H1 (cell line): ENCODE results near the gene RSPO3. TPM values are rescaled to one million over a fixed set of nuclear protein-coding genes. Genes with fewer than 3 reads are reported as not detected.

Experiments
- CTCF ChIA-PET: fragments of 300-600 bp; sonication (Branson Sonifier 250); formaldehyde crosslinking; loops from one replicate; lab custom pipeline; 2021; ENCODE audit not compliant: partially characterized antibody; lab: Charles Lee
- POLR2A ChIA-PET: fragments of 300-600 bp; sonication (Branson Sonifier 250); formaldehyde crosslinking; loops from one replicate; lab custom pipeline; 2021; ENCODE audit warnings: inconsistent platforms; ENCODE audit not compliant: partially characterized antibody; lab: Charles Lee
- DNase-seq, 2 experiments: peaks; one replicate each; pipeline versions ENCODE4 v3.0.0 to v3.0.0-alpha.2; 2010 to 2022; ENCODE audit warnings: low spot score in 2 of 2, low read depth in 1 of 2, mixed read lengths in 1 of 2
- FAIRE-seq: peaks from 2 replicates; lab custom pipeline; 2011; peaks lifted over from hg19 to GRCh38; lab: Jason Lieb, UNC
- H2AFZ ChIP-seq: 2 replicates; pipeline ENCODE4 v1.8.1; 2012; ENCODE audit warnings: low read length, inconsistent platforms
- H2AK5ac ChIP-seq: 2 replicates; pipeline ENCODE4 v1.6.1; 2013; ENCODE audit warnings: low read depth, low read length
- H2BK120ac ChIP-seq: replicated peaks from 2 replicates; pipeline ENCODE3; 2013; ENCODE audit warnings: low read depth, low read length, inconsistent platforms
- H2BK12ac ChIP-seq: 2 replicates; pipeline ENCODE4 v1.6.1; 2013; ENCODE audit warnings: low read depth, low read length
- H2BK15ac ChIP-seq: 2 replicates; pipeline ENCODE4 v1.6.1; 2013; ENCODE audit warnings: low read length
- H2BK20ac ChIP-seq: 2 replicates; pipeline ENCODE4 v1.6.1; 2013; ENCODE audit warnings: low read length
- H2BK5ac ChIP-seq: 2 replicates; pipeline ENCODE4 v1.6.1; 2013; ENCODE audit warnings: low read depth, low read length
- H3K14ac ChIP-seq: 2 replicates; pipeline ENCODE4 v1.6.1; 2013; ENCODE audit warnings: inconsistent platforms; ENCODE audit not compliant: insufficient read length
- H3K18ac ChIP-seq: 2 replicates; pipeline ENCODE4 v1.6.1; 2013; ENCODE audit warnings: low read length; ENCODE audit errors: extremely low read depth
- H3K23ac ChIP-seq: 2 replicates; pipeline ENCODE4 v1.6.1; 2013; ENCODE audit warnings: inconsistent platforms; ENCODE audit not compliant: insufficient read length
- H3K23me2 ChIP-seq: 2 replicates; pipeline ENCODE4 v1.6.1; 2013; ENCODE audit warnings: low read depth, low read length
- H3K27ac ChIP-seq: 2 replicates; pipeline ENCODE4 v1.6.1; 2011; ENCODE audit warnings: low read depth, low read length, inconsistent platforms
- H3K27me3 ChIP-seq, 4 experiments: replicated peaks in 1 of 4; 1 replicate in 1 of 4; 2 replicates in 3 of 4; pipeline versions ENCODE4 v1.6.1 to v1.8.1; 2011 to 2013; ENCODE audit warnings: low read length in 3 of 4, mild to moderate bottlenecking in 3 of 4, inconsistent platforms in 2 of 4, mixed read lengths in 2 of 4, moderate library complexity in 1 of 4; ENCODE audit not compliant: control insufficient read depth in 3 of 4, insufficient read depth in 3 of 4; ENCODE audit errors: extremely low read depth in 1 of 4
- H3K36me3 ChIP-seq, 4 experiments: 2 replicates each; pipeline versions ENCODE4 v1.6.1 to v1.8.1; 2011 to 2013; ENCODE audit warnings: mild to moderate bottlenecking in 4 of 4, low read length in 3 of 4, moderate library complexity in 2 of 4, control low read depth in 1 of 4, inconsistent platforms in 1 of 4; ENCODE audit not compliant: insufficient read depth in 4 of 4, control insufficient read depth in 2 of 4
- H3K4ac ChIP-seq: replicated peaks from 2 replicates; pipeline ENCODE3; 2013; ENCODE audit warnings: low read length, low read depth, mixed read lengths, inconsistent platforms; ENCODE audit not compliant: insufficient read length
- H3K4me1 ChIP-seq, 4 experiments: replicated peaks in 1 of 4; 1 replicate in 1 of 4; 2 replicates in 3 of 4; pipeline versions ENCODE4 v1.6.1 to v1.8.1; 2011 to 2013; ENCODE audit warnings: low read length in 3 of 4, inconsistent platforms in 2 of 4, mixed read lengths in 1 of 4; ENCODE audit not compliant: insufficient read depth in 4 of 4, control insufficient read depth in 3 of 4
- H3K4me2 ChIP-seq, 2 experiments: 2 replicates each; pipeline versions ENCODE4 v1.6.1 to v1.8.1; 2011 to 2013; ENCODE audit warnings: low read depth in 2 of 2, low read length in 2 of 2, control low read depth in 1 of 2, inconsistent platforms in 1 of 2, mild to moderate bottlenecking in 1 of 2; ENCODE audit not compliant: insufficient read depth in 1 of 2
- H3K4me3 ChIP-seq, 4 experiments: fragments of 200-600, 300-600 bp in 1 of 4; sonication (generic), shearing (Covaris generic), sonication (Bioruptor Twin) in 1 of 4; 2 replicates each; pipeline versions ENCODE4 v1.5.1 to v1.8.1; 2011 to 2016; ENCODE audit warnings: low read length in 4 of 4, low read depth in 3 of 4, control low read depth in 2 of 4, inconsistent platforms in 2 of 4, mild to moderate bottlenecking in 2 of 4, mixed read lengths in 1 of 4, moderate library complexity in 1 of 4; ENCODE audit not compliant: insufficient read depth in 2 of 4; ENCODE audit errors: extremely low read depth in 1 of 4
- H3K56ac ChIP-seq: replicated peaks from 2 replicates; pipeline ENCODE3; 2013; ENCODE audit warnings: low read depth, mild to moderate bottlenecking, mixed read lengths, low read length, inconsistent platforms; ENCODE audit not compliant: insufficient read length
- H3K79me1 ChIP-seq: 2 replicates; pipeline ENCODE4 v1.6.1; 2013; ENCODE audit warnings: low read depth, low read length, control low read depth
- H3K79me2 ChIP-seq, 2 experiments: 2 replicates each; pipeline versions ENCODE4 v1.6.1 to v1.8.1; 2012 to 2013; ENCODE audit warnings: low read length in 2 of 2, mild to moderate bottlenecking in 2 of 2, inconsistent platforms in 1 of 2; ENCODE audit not compliant: insufficient read depth in 2 of 2, control insufficient read depth in 1 of 2
- H3K9ac ChIP-seq, 4 experiments: replicated peaks in 1 of 4; 1 replicate in 1 of 4; 2 replicates in 3 of 4; pipeline versions ENCODE4 v1.6.1 to v1.8.1; 2011 to 2013; ENCODE audit warnings: low read depth in 3 of 4, low read length in 3 of 4, control low read depth in 2 of 4, mild to moderate bottlenecking in 2 of 4, moderate library complexity in 2 of 4, inconsistent platforms in 1 of 4; ENCODE audit errors: extremely low read depth in 1 of 4
- H3K9me3 ChIP-seq, 2 experiments: 2 replicates each; pipeline versions ENCODE4 v1.6.1 to v1.8.1; 2012 to 2013; ENCODE audit warnings: mild to moderate bottlenecking in 2 of 2, moderate library complexity in 2 of 2, control low read depth in 1 of 2, inconsistent platforms in 1 of 2, low read depth in 1 of 2, low read length in 1 of 2, mixed read lengths in 1 of 2; ENCODE audit not compliant: insufficient read depth in 2 of 2
- H4K20me1 ChIP-seq, 2 experiments: replicated peaks in 1 of 2; 2 replicates each; pipeline versions ENCODE3 to v1.8.1; 2011 to 2013; ENCODE audit warnings: inconsistent platforms in 2 of 2, low read length in 2 of 2, mild to moderate bottlenecking in 1 of 2; ENCODE audit not compliant: insufficient read depth in 2 of 2, control insufficient read depth in 1 of 2
- H4K5ac ChIP-seq: 2 replicates; pipeline ENCODE4 v1.6.1; 2013; ENCODE audit warnings: low read length, low read depth, mixed read lengths, inconsistent platforms; ENCODE audit not compliant: insufficient read length
- H4K8ac ChIP-seq: 2 replicates; pipeline ENCODE4 v1.8.0; 2013; ENCODE audit warnings: mild to moderate bottlenecking, moderate library complexity, low read length, inconsistent platforms; ENCODE audit not compliant: insufficient read depth; ENCODE audit errors: extremely low read depth
- H4K91ac ChIP-seq: replicated peaks from 2 replicates; pipeline ENCODE3; 2013; ENCODE audit warnings: low read length, mixed read lengths, inconsistent platforms; ENCODE audit not compliant: insufficient read length
- CREB1 ChIP-seq: IDR thresholded peaks from 2 replicates; pipeline ENCODE4 v1.6.1; 2012; ENCODE audit warnings: inconsistent platforms
- YY1 ChIP-seq: IDR thresholded peaks from 2 replicates; pipeline ENCODE4 v1.6.1; 2011; ENCODE audit warnings: low read depth, mild to moderate bottlenecking, low read length
- WGBS, 2 experiments: shearing (Covaris generic) in 1 of 2; methylation state at CpG; one replicate each; pipeline versions ENCODE4 v1.1.6 to v1.1.7; 2013 to 2015; ENCODE audit warnings: low lambda C conversion rate in 2 of 2, mixed read lengths in 2 of 2, inconsistent platforms in 1 of 2, low coverage in 1 of 2, missing lambda C conversion rate in 1 of 2; ENCODE audit not compliant: insufficient replicate concordance in 2 of 2, insufficient coverage in 1 of 2, insufficient read length in 1 of 2; ENCODE audit errors: extremely low coverage in 1 of 2, missing lambda C conversion rate in 1 of 2; 5-methylcytosine and 5-hydroxymethylcytosine counted together
- polyA plus RNA-seq, 7 experiments: library from polyadenylated mRNA; depleted of rRNA in 3 of 7; stranded (reverse) in 5 of 7; unstranded in 2 of 7; fragments of >200 nt in 5 of 7; fragments of 200-250 nt in 2 of 7; gene quantifications; 1 replicate in 5 of 7; 2 replicates in 1 of 7; 4 replicates in 1 of 7; pipeline versions ENCODE4 v1.2.1 to v1.2.3, GENCODE V29; 2011 to 2013; ENCODE audit warnings: missing spikeins in 2 of 7, mixed read lengths in 2 of 7
- total RNA-seq: library from RNA; stranded (reverse); fragmentation: NEBNext Ultra II Directional; extraction: Animal tissue kit (Norgen Biotek cat#: 25700); gene quantifications from 2 replicates; pipeline ENCODE4 v1.2.1, GENCODE V29; 2021

Gene RSPO3
- total and polyA plus RNA-seq, 2 of the 8 experiments (the other 6 are each of a cell fraction or from before 2014, with no cell fraction given) = not detected

- Histone ChIP-seq H3K9me3 (peaks cover 3 to 4% of the 10 kb centered on the region in 2 experiments; a peak in 2 of 4 replicates), H4K91ac (no peak overlapping the region), H2AK5ac (no peak overlapping the region), H3K14ac (no peak overlapping the region), H3K4me2 (no peak overlapping the region), H4K8ac (no peak overlapping the region), H2BK15ac (no peak overlapping the region), H3K36me3 (no peaks in the 10 kb centered on the region), H3K4me1 (peaks cover 0 to 9% (median 8%) of the 10 kb centered on the region in 4 experiments; a peak in 3 of 7 replicates), H2BK5ac (no peak overlapping the region), H3K9ac (no peak overlapping the region), H3K79me1 (no peaks in the 10 kb centered on the region), H2AFZ (peak overlapping the region; percentile 96), H3K27ac (no peak overlapping the region), H4K20me1 (no peaks in the 10 kb centered on the region), H3K56ac (no peak overlapping the region), H2BK120ac (no peak overlapping the region), H2BK12ac (no peak overlapping the region), H3K4me3 (no peak overlapping the region), H3K79me2 (no peaks in the 10 kb centered on the region), H3K4ac (no peak overlapping the region), H3K23me2 (no peaks in the 10 kb centered on the region), H3K23ac (no peak overlapping the region), H3K18ac (no peak overlapping the region), H3K27me3 (no peaks in the 10 kb centered on the region), H2BK20ac (no peak overlapping the region), H4K5ac (no peak overlapping the region)
- TF ChIP-seq YY1 = peak; percentile 41; the same call in 1 of the 2 replicates
- no peak for TF ChIP-seq CREB1
- no peak for DNase-seq
- WGBS, 2 experiments = 70% methylated on average over 3 of the region's 3 CpGs; no CpG with 5 or more reads in 1 of the 2 experiments
- CTCF ChIA-PET = interaction anchor here (1.0 to 2.1 kb wide), 2 partner anchors 23 to 27 kb away, joined by 3 to 9 read pairs; no protein-coding TSS in a partner anchor
- no peak for FAIRE-seq
- POLR2A ChIA-PET = no interaction called here
These were observed 45.6 kb downstream of the RSPO3 start for GRCh38 chr6:127164036-127164435.
